Activated T-cell treated with anti-CD3 and anti-CD28 coated beads, Interleukin-2, amount 50 U/mL, for 24 hours (primary cell): ENCODE measurements around the gene DEFB113.
"Not testable (repeated sequence)": the region's sequence is repeated elsewhere in the genome, so short reads cannot be mapped to it uniquely, and the experiment has no call there.

Experiments used
- DNase-seq: peaks from one replicate; pipeline ENCODE4 v3.0.0-alpha.2; 2020
- H3K27ac Mint-ChIP-seq: 2 replicates; pipeline ENCODE4 v1.8.0; 2020; ENCODE audit warnings: mild to moderate bottlenecking, mixed read lengths
- H3K27me3 Mint-ChIP-seq: 2 replicates; pipeline ENCODE4 v1.8.0; 2020; ENCODE audit warnings: mixed read lengths
- H3K36me3 Mint-ChIP-seq: 2 replicates; pipeline ENCODE4 v1.8.0; 2020; ENCODE audit warnings: low read depth, mixed read lengths
- H3K4me1 Mint-ChIP-seq: 2 replicates; pipeline ENCODE4 v1.8.0; 2020; ENCODE audit warnings: low read depth, mixed read lengths
- H3K4me3 Mint-ChIP-seq: 2 replicates; pipeline ENCODE4 v1.8.0; 2020; ENCODE audit warnings: mild to moderate bottlenecking, moderate library complexity, mixed read lengths
- H3K9me3 Mint-ChIP-seq: 2 replicates; pipeline ENCODE4 v1.8.0; 2020; ENCODE audit warnings: mixed read lengths

Gene DEFB113

DNA sequence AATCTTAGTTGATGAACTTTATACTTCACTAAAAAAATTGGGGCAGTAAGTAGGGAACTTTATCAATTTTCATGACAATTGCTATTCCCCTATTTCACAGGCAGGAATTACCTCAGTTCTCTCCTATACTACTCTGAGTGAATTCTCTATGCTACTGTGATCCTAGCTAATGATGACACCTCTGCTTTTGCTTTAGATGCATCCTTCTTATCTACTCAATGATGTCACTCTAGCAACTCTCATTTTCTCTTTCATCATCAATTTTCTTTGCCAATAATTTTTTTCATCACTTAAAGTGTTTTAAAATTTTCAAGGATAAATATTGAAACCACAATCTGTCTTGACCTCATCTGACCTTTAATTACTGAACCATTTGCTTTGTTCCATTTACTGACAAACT is 13.6 kb downstream of the DEFB113 start:
- Mint-ChIP-seq H3K9me3 (peaks cover 5% of the 10 kb centered on the region), H3K4me1 (no peaks in the 10 kb centered on the region), H3K27ac (no peak overlapping the region), H3K4me3 (no peak overlapping the region), H3K36me3 (no peaks in the 10 kb centered on the region), H3K27me3 (no peaks in the 10 kb centered on the region)
- DNase-seq, result no peak

DNA sequence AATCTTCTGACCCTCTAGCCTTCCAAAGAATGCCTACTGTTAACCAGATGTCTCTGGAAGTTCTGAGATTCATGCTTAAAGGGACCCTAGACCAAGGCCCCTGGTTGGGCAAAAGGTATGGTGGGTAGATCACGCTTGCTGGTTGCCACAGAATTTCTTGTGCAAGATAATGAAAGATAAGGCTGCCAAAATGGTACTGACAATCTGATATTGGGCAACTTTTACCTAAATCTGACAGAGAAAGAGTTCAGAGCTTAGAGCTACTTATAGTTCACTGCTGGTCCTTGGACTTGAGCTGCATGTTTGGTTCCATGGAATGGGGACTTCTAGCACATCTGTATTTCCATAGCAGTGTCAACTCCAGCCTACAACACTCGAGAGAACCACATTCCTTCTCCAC is 17.5 kb downstream of the DEFB113 start:
- Mint-ChIP-seq H3K27me3 (no peaks in the 10 kb centered on the region), H3K27ac (no peak overlapping the region), H3K9me3 (peaks cover 2% of the 10 kb centered on the region), H3K36me3 (no peaks in the 10 kb centered on the region), H3K4me3 (no peak overlapping the region), H3K4me1 (no peaks in the 10 kb centered on the region)
- DNase-seq, result no peak

DNA sequence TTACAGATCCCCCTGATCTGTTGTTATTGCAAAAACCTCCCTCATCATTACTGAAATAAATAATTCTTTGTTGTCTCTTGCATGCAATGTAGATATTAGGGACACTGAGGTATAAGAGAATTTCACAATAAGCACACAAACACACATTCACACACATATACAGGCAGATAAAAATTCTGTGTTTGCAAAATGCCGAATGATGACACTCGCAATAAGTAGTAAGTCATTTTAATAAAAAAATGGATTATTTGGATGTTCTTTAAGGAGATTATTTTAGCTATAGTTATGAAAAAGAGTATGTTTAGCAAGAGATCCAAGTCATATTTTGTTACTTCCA is 19.0 kb downstream of the DEFB113 start:
- H3K4me3 Mint-ChIP-seq, result no peak overlapping the region
- peaks cover 2% of the 10 kb centered on the region for H3K9me3 Mint-ChIP-seq
- H3K36me3 Mint-ChIP-seq, result no peaks in the 10 kb centered on the region
- H3K27me3 Mint-ChIP-seq, result no peaks in the 10 kb centered on the region
- DNase-seq, result no peak
- no peak overlapping the region for H3K27ac Mint-ChIP-seq
- H3K4me1 Mint-ChIP-seq, result no peaks in the 10 kb centered on the region

DNA sequence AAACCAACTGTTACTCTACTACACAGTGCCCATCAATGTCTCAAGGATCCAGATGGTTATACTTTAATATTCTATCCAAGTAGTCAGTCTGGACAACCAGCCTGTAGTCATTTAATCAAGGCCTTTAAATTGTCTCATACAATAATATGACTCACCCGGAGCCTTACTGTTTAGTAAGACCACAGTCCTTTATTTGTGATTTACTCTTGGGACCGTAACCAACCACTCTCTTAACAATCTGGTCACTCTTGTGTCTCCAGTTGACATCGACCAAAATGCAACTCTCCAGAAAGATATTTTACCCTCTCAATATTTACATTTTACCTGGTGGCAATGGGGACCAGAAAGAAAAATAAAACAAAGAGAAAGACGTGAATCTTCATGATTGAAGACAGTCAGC is 20.4 kb downstream of the DEFB113 start:
- no peak overlapping the region for H3K27ac Mint-ChIP-seq
- peaks cover 5% of the 10 kb centered on the region for H3K9me3 Mint-ChIP-seq
- H3K36me3 Mint-ChIP-seq, result no peaks in the 10 kb centered on the region
- H3K4me1 Mint-ChIP-seq, result no peaks in the 10 kb centered on the region
- no peak for DNase-seq
- H3K4me3 Mint-ChIP-seq, result no peak overlapping the region
- no peaks in the 10 kb centered on the region for H3K27me3 Mint-ChIP-seq

DNA sequence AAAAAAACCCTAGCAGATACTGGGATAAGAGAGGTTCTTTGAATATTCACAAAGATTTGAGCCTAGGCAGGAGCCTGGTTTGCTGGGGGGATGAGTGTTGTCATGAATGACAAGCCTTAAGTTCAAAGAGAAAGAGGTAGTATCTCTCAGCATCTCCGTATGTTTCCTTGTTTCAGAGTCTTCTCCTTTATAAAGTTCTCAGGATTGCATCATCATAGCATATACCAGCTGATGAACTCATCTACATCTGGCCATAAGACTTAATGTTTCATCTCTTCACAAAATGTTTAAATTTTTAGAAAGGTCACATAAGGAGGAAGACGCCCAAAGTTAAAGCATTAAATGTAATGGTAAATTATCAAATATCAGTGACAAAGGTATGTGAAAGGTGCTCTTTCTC is 22.6 kb downstream of the DEFB113 start:
- DNase-seq, result no peak
- H3K27me3 Mint-ChIP-seq, result no peaks in the 10 kb centered on the region
- H3K27ac Mint-ChIP-seq, result no peak overlapping the region
- H3K4me1 Mint-ChIP-seq, result no peaks in the 10 kb centered on the region
- no peaks in the 10 kb centered on the region for H3K36me3 Mint-ChIP-seq
- H3K9me3 Mint-ChIP-seq, result peaks cover 5% of the 10 kb centered on the region
- H3K4me3 Mint-ChIP-seq, result no peak overlapping the region

DNA sequence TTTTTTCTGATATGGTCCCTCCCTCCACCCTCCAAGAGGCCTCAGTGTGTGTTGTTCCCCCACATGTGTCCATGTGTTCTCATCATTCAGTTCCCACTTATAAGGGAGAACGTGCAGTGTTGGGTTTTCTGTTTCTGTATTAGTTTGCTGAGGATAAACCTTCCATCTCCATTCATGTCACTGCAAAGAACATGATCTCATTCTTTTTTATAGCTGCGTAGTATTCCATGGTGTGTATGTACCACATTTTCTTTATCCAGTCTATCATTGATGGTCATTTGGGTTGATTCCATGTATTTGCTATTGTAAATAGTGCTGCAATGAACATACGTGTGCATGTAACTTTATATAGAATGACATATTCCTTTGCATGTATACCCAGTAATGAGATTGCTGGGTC is 25.4 kb downstream of the DEFB113 start:
- not testable (repeated sequence) for H3K27ac Mint-ChIP-seq, DNase-seq, H3K4me3 Mint-ChIP-seq, H3K4me1 Mint-ChIP-seq, H3K36me3 Mint-ChIP-seq, H3K27me3 Mint-ChIP-seq, H3K9me3 Mint-ChIP-seq

DNA sequence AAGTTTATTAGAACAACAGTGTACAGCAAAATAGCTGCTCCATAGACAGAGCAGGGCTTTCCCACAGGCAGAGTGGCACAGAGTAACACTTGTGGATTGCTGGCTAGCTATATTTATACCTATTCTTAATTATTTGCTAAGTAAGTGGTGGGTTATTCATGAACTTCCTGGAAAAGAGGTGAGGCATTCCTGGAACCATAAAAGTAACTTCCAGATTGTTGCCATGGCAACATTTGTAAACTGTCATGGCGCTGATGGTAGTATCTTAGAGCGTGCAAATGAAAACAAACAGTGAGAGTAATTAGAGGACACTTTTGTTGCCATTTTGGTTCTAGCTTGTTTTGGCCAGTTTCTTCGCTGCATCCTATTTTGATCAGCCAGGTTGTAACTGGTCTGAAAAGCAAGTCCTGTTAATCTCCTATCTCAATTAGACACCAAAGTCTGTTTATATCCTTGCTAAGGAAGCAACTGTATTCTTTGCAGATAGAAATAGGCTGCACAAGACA is 29.4 kb downstream of the DEFB113 start:
- no peaks in the 10 kb centered on the region for H3K27me3 Mint-ChIP-seq
- peaks cover 3% of the 10 kb centered on the region for H3K9me3 Mint-ChIP-seq
- DNase-seq, result no peak
- no peak overlapping the region for H3K4me3 Mint-ChIP-seq
- no peaks in the 10 kb centered on the region for H3K36me3 Mint-ChIP-seq
- no peaks in the 10 kb centered on the region for H3K4me1 Mint-ChIP-seq
- no peak overlapping the region for H3K27ac Mint-ChIP-seq

DNA sequence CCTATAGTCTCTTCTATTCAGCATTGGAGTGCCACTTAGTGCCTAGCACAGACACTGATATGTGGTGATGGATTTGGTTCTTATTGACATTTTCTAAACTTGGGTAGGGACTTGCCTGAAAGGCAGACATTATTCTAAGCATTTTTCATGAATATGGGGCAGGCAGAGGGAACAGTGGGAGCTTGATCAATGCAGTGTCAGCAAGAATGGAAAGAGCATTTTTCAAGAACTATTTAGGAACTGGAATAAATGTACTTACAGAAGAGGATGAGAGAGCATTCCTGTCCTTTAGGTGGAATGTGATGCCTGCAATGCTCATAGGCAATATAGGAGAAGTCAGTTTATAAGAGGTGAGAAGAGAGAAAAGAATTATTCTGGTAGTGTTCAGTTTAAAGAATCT is 31.6 kb downstream of the DEFB113 start:
- H3K4me3 Mint-ChIP-seq, result no peak overlapping the region
- H3K27ac Mint-ChIP-seq, result no peak overlapping the region
- H3K36me3 Mint-ChIP-seq, result no peaks in the 10 kb centered on the region
- H3K4me1 Mint-ChIP-seq, result no peaks in the 10 kb centered on the region
- no peaks in the 10 kb centered on the region for H3K9me3 Mint-ChIP-seq
- H3K27me3 Mint-ChIP-seq, result no peaks in the 10 kb centered on the region
- no peak for DNase-seq

DNA sequence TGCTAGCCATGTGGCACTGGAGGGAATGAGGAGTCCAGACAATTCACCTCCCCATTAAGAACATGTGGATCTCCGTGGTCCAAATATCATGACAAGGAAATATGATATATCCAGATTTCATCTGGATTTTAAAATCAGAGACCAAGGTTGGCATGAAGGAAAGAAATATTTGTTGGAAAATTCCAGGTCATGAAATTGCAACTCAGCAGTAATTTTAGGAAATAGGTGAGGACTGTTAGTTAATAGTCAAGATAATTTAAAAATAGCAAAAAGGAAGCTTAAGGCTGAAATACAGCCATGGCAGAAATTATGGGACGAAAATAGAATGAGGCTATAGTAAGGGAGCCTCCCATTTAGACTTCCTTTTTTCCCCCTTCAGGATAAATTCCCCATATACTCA is 32.4 kb downstream of the DEFB113 start:
- H3K36me3 Mint-ChIP-seq, result no peaks in the 10 kb centered on the region
- no peaks in the 10 kb centered on the region for H3K9me3 Mint-ChIP-seq
- no peak overlapping the region for H3K27ac Mint-ChIP-seq
- no peak overlapping the region for H3K4me3 Mint-ChIP-seq
- no peaks in the 10 kb centered on the region for H3K27me3 Mint-ChIP-seq
- DNase-seq, result no peak
- H3K4me1 Mint-ChIP-seq, result no peaks in the 10 kb centered on the region

DNA sequence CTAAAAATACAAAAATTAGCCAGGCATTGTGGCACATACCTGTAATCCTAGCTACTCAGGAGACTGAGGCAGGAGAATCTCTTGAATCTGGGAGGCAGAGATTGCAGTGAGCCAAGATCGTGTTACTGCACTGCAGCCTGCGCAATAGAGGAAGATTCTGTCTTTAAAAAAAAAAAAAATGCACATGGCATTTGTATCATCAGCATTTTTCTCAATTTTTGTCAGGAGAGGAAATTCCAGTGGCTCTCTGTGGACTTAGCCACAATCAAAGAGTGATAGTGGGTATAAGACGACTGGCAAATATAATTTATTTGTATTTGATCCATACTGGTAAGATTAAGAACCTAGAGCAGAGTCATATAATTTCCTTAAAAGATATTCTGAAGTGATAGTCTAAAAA is 34.0 kb downstream of the DEFB113 start:
- no peak for DNase-seq
- Mint-ChIP-seq H3K27me3 (no peaks in the 10 kb centered on the region), H3K36me3 (no peaks in the 10 kb centered on the region), H3K9me3 (no peaks in the 10 kb centered on the region), H3K4me3 (no peak overlapping the region), H3K4me1 (no peaks in the 10 kb centered on the region), H3K27ac (no peak overlapping the region)

DNA sequence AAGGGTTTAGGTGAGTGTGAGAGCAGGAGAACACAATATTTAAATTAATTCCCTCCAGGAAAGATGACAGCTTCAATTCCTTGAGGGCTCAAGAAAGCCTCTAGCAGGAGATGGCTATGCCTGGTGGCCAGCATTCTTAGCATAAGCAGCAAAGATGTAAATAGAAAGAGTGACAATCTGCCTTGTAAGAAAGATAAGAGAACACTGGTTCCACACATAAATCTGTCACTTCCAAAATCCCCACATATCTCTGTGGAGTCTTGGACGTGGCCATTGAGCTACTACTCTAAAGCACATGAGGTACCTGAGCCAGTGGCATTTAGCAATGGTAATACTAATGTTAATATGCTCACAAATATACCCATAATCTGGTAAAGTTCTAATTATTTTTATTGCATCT is 34.7 kb downstream of the DEFB113 start:
- Mint-ChIP-seq H3K4me1 (no peaks in the 10 kb centered on the region), H3K27me3 (no peaks in the 10 kb centered on the region), H3K27ac (no peak overlapping the region), H3K36me3 (no peaks in the 10 kb centered on the region), H3K4me3 (no peak overlapping the region), H3K9me3 (no peaks in the 10 kb centered on the region)
- no peak for DNase-seq

DNA sequence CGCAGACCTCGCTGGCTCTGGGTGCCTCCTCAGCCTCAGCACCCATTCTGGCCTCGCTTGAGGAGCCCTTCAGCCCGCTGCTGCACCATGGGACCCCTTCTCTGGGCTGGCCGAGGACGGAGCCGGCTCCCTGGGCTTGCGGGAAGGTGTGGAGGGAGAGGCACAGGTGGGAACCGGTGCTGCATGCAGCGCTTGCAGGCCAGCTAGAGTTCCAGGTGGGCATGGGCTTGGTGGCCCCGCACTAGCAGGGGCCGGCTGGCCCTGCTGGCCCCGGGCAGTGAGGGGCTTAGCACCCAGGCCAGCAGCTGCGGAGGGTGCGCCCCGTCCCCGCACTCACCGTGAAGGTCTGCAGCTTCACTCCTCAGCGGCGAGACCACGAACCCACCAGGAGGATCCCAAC is 35.9 kb downstream of the DEFB113 start:
- Mint-ChIP-seq H3K27me3 (no peaks in the 10 kb centered on the region), H3K9me3 (no peaks in the 10 kb centered on the region), H3K4me3 (no peak overlapping the region), H3K36me3 (no peaks in the 10 kb centered on the region), H3K27ac (no peak overlapping the region), H3K4me1 (no peaks in the 10 kb centered on the region)
- DNase-seq, result no peak

DNA sequence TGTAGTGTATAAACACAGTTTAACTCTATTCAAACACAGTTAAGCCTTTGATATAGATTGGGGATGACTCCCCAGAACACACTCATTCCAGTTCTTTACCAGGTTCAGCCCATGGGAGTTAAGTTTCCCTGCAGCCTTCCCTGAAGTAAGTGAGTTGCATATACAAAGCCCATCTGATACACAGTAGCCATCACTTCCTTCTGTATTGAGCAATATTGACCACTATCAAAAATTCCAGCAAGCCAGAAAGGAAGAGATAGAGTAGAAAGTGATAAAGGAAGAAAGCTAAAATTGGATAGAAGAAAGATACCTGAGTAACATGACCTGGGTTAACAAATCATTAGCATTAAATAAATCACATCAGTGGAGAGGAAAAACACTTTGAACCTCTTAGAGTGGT is 40.1 kb downstream of the DEFB113 start:
- DNase-seq, result no peak
- H3K4me3 Mint-ChIP-seq, result no peak overlapping the region
- peaks cover 2% of the 10 kb centered on the region for H3K9me3 Mint-ChIP-seq
- no peak overlapping the region for H3K27ac Mint-ChIP-seq
- H3K4me1 Mint-ChIP-seq, result no peaks in the 10 kb centered on the region
- no peaks in the 10 kb centered on the region for H3K36me3 Mint-ChIP-seq
- H3K27me3 Mint-ChIP-seq, result no peaks in the 10 kb centered on the region

DNA sequence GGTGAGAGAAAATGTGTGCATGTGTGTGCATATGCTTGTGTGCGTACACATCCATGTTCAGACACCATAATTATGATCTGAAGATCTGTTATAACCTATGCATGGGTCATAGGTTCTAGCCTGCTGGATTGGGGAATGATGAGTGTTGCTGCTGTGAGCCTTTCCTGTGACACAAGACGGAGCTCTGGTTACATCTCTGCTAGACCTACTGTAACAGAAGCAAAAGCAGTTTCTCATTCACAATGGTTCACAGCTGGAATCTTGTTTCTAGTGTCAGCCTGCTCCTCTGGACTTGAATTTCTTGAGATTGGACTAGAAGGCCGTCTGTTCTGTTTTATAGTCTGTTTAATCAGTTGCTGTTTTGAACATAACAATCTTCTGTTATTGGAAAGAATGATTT is 45.6 kb downstream of the DEFB113 start:
- DNase-seq, result no peak
- H3K27ac Mint-ChIP-seq, result no peak overlapping the region
- no peak overlapping the region for H3K4me3 Mint-ChIP-seq
- H3K27me3 Mint-ChIP-seq, result no peaks in the 10 kb centered on the region
- no peaks in the 10 kb centered on the region for H3K4me1 Mint-ChIP-seq
- no peaks in the 10 kb centered on the region for H3K36me3 Mint-ChIP-seq
- peaks cover 2% of the 10 kb centered on the region for H3K9me3 Mint-ChIP-seq

DNA sequence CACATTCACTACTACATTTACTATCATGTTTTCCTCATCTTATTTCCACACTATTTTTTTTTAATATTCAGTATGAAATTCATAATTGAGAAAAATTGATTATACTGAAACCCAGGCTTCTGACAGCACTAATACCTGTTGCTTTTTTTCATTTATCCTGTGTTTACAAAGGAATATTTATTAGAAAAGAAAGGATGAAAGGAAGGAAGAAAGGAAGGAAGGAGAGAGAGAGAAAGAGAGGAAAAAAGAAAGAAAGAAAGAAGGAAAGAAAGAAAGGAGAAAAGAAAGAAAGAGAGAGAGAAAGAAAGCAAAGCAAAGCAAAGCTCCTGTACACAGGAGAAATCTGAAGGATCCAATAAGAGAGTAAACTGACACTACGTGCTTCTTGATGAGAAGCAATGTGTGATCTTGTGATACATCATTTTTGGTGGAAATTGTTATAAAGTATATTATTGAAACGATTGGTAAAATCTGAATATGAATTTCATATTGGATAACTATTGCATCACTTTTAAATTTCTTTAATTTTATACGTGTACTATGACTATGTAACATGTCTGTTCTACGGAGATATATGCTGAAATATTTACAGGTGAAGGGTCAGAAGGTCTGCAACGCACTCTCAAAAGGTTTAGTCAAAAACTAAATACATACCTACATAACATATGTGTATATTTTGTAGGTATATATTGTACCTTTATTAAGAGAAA is 49.3 kb downstream of the DEFB113 start:
- H3K27me3 Mint-ChIP-seq, result no peaks in the 10 kb centered on the region

DNA sequence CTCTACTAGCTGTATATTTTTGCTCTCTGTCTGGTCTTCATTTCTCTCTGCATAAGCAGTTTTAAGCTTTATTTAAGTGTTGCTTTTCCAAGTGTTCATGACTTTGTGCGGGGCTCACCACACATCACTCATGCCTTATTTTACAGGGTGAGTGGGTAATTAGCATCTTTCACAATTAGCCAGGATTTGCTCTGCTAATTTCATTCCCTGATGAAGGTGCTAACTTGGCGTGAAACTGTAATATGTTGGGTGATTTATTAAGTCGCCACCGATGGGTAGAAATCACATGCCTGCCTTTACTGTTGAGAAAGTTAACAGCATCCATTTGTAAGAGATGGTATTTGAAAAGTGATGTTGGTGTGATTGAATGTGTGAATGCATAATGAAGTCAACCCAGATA is 50.2 kb downstream of the DEFB113 start:
- DNase-seq, result no peak
- H3K9me3 Mint-ChIP-seq, result no peaks in the 10 kb centered on the region
- H3K27me3 Mint-ChIP-seq, result no peaks in the 10 kb centered on the region
- no peak overlapping the region for H3K27ac Mint-ChIP-seq
- H3K4me3 Mint-ChIP-seq, result no peak overlapping the region
- H3K36me3 Mint-ChIP-seq, result no peaks in the 10 kb centered on the region
- no peaks in the 10 kb centered on the region for H3K4me1 Mint-ChIP-seq

More for the DNA sequence above, 49.3 kb downstream of the DEFB113 start:
- H3K9me3 Mint-ChIP-seq, result no peaks in the 10 kb centered on the region
- no peak overlapping the region for H3K4me3 Mint-ChIP-seq
- H3K27ac Mint-ChIP-seq, result no peak overlapping the region
- DNase-seq, result no peak
- H3K4me1 Mint-ChIP-seq, result no peaks in the 10 kb centered on the region
- no peaks in the 10 kb centered on the region for H3K36me3 Mint-ChIP-seq
